Erythroblast (primary cell): ENCODE data around the gene NRP1.
"Not testable (repeated sequence)": the region's sequence is repeated elsewhere in the genome, so short reads cannot be mapped to it uniquely, and the experiment has no call there.

Experiments
- DNase-seq, 2 experiments: peaks; one replicate each; lab custom pipeline; 2025; lab: John Stamatoyannopoulos, UW
- GATA1 ChIP-seq: IDR thresholded peaks from 2 replicates; pipeline ENCODE4 v1.6.1; 2011; ENCODE audit warnings: low read depth, mild to moderate bottlenecking, control low read depth, low read length, moderate library complexity
- POLR2A ChIP-seq: IDR thresholded peaks from 2 replicates; pipeline ENCODE4 v1.6.1; 2011; ENCODE audit warnings: mild to moderate bottlenecking, low read length

Gene NRP1

GRCh38 chr10:33150146-33150545 is 184.3 kb downstream of the NRP1 start:
- TF ChIP-seq POLR2A, result no peak
- TF ChIP-seq GATA1, result no peak
- no peak for DNase-seq

DNA sequence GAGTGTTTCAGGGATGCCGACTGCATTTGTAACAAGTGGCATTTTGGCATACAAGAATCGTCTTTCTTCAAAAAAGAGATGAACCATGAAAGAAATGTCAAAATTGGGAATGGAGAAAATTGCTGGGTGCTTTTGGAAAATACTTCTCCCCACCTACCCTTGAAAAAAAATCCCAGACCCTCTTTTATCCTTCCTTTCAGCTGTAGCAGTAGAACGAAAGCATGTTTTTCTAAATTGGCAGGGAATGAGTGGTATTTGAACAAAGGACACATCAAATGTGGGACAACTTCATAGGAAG is 187.5 kb downstream of the NRP1 start:
- TF ChIP-seq GATA1 (no peak), POLR2A (no peak)

GRCh38 chr10:33146189-33147012 is 188.1 kb downstream of the NRP1 start:
- no peak for DNase-seq
- TF ChIP-seq POLR2A, result no peak
- no peak for TF ChIP-seq GATA1

More for the DNA sequence above, 187.5 kb downstream of the NRP1 start:
- DNase-seq, result no peak

GRCh38 chr10:33145451-33146188 is 188.8 kb downstream of the NRP1 start:
- TF ChIP-seq POLR2A (no peak), GATA1 (no peak)
- DNase-seq, result no peak

- TF ChIP-seq POLR2A (no peak), GATA1 (no peak)
- no peak for DNase-seq
Measured at GRCh38 chr10:33143160-33143728, 191.2 kb downstream of the NRP1 start.

- no peak for TF ChIP-seq GATA1
- DNase-seq, result no peak
Measured at GRCh38 chr10:33142295-33142694, 192.2 kb downstream of the NRP1 start.

DNA sequence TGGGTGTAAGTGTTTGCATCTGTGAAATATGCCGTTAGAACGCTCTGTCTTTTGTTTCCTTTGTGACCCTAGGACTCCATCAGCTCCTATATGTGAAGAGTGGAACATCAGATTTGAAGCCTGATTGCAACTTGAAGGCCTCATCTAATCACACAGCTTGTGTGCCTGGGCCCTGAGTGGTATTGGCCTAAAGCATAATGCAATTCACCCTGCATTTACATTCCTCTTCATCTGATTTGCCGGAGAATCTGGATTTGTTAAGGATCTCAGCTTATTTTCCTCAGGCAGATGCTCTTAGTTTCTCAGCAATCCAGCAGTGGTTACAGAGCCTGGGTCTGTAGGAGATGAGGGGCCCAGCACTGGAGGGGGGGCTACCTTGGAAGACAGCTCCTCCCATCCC is 193.2 kb downstream of the NRP1 start:
- no peak for DNase-seq
- no peak for TF ChIP-seq POLR2A
- no peak for TF ChIP-seq GATA1

GRCh38 chr10:33139181-33139646 is 195.3 kb downstream of the NRP1 start:
- DNase-seq, result no peak
- TF ChIP-seq GATA1 (no peak), POLR2A (no peak)

- DNase-seq, result not testable (repeated sequence)
Measured at GRCh38 chr10:33138686-33139085, 195.8 kb downstream of the NRP1 start.

- DNase-seq, result no peak
- no peak for TF ChIP-seq GATA1
- TF ChIP-seq POLR2A, result no peak
Measured at GRCh38 chr10:33137356-33138005, 197.0 kb downstream of the NRP1 start.

DNA sequence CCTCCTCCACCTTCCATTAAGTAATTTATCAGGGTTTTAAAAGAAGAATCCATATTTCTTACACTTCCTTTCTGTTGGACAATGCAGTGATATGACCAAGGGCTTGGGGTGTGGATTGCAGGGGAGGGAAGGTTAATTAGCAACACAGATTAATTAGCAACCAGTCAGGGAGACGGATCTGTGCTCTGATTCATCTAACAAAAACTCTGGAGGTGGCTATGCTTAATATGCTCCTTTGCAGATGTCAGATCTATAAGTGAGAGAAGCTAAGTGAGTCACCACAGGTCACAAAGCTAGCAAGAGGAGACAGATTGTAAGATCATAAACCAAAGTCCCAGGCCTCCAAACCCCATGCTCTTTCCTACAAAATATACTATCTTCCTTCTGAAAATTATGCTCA is 197.7 kb downstream of the NRP1 start:
- no peak for TF ChIP-seq GATA1
- no peak for TF ChIP-seq POLR2A
- no peak for DNase-seq

- DNase-seq, result no peak
- TF ChIP-seq GATA1, result no peak
- no peak for TF ChIP-seq POLR2A
Measured at GRCh38 chr10:33136271-33136670, 198.2 kb downstream of the NRP1 start.

GRCh38 chr10:33134011-33134751 is 200.3 kb downstream of the NRP1 start:
- no peak for TF ChIP-seq POLR2A
- TF ChIP-seq GATA1, result no peak
- DNase-seq, result no peak

DNA sequence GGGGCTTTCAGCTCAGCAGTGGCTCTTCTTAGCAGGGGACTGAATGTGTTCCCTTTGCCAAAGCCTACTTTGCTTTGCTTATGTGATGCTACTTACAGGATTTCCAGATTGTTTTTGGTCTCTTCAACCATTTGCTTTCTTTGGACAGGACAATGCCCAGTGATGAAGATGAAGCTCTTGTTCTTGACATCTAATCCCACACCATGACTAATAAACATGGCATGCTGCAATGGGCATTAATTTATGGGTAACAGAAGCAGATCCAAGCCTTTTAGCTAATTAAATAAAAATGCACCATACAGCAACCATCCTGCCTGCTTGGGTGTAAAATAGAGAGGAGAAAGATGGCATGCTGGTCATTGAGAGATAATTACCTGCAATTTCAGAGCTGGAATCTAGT is 200.9 kb downstream of the NRP1 start:
- no peak for DNase-seq

More for the DNA sequence above, 200.9 kb downstream of the NRP1 start:
- TF ChIP-seq POLR2A (no peak), GATA1 (no peak)
